Hair follicle dermal papilla cell (primary cell): Measurements from ENCODE around the gene CHST7. TPM values are rescaled to one million over a fixed set of nuclear protein-coding genes. Genes with fewer than 3 reads are reported as not detected.

ENCODE experiments used
- small RNA-seq: library from RNA; depleted of rRNA; stranded (forward); fragments of <200 nt; gene quantifications from one replicate; pipeline ENCODE3, GENCODE V24; 2012
- total RNA-seq: library from RNA; depleted of rRNA; stranded (reverse); fragments of >200 nt; gene quantifications from 2 replicates; pipeline ENCODE4 v1.2.3, GENCODE V29; 2012

The CHST7 gene, protein sequence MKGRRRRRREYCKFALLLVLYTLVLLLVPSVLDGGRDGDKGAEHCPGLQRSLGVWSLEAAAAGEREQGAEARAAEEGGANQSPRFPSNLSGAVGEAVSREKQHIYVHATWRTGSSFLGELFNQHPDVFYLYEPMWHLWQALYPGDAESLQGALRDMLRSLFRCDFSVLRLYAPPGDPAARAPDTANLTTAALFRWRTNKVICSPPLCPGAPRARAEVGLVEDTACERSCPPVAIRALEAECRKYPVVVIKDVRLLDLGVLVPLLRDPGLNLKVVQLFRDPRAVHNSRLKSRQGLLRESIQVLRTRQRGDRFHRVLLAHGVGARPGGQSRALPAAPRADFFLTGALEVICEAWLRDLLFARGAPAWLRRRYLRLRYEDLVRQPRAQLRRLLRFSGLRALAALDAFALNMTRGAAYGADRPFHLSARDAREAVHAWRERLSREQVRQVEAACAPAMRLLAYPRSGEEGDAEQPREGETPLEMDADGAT
- total RNA-seq, result 11.8 and 19.8 TPM in 2 replicates

DNA sequence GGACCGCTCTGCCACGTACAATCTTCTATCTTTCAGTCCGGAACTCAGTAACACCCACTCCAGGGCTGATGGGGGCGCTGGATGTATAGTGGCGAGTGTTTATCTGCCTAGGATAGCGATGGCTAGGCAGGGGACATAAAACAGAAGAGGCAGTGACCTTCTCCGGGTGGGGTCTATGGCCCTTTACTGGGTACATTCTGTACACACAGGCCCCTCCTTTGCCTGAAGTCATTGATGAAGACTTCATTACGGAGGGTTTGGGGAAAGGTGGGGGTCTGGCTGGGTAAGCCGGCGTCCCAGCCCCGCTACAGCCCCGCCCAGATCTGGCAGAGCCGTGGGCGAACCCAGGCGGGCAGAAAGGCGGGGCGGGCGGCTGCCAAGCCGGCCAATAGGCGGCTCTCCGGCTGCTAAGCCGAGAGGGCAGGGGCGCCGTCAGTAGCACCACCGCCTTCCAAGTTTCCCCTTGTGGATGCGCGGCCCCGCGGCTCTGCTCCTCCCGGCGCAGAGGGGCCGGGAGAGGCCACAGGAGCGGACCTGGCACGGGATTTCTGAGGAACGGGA lies at the start of gene CHST7:
CHST7 (plus strand) TSS at position 435 of the 561 bp plus-strand sequence. CDS start 167 bp downstream, outside the sequence.

DNA sequence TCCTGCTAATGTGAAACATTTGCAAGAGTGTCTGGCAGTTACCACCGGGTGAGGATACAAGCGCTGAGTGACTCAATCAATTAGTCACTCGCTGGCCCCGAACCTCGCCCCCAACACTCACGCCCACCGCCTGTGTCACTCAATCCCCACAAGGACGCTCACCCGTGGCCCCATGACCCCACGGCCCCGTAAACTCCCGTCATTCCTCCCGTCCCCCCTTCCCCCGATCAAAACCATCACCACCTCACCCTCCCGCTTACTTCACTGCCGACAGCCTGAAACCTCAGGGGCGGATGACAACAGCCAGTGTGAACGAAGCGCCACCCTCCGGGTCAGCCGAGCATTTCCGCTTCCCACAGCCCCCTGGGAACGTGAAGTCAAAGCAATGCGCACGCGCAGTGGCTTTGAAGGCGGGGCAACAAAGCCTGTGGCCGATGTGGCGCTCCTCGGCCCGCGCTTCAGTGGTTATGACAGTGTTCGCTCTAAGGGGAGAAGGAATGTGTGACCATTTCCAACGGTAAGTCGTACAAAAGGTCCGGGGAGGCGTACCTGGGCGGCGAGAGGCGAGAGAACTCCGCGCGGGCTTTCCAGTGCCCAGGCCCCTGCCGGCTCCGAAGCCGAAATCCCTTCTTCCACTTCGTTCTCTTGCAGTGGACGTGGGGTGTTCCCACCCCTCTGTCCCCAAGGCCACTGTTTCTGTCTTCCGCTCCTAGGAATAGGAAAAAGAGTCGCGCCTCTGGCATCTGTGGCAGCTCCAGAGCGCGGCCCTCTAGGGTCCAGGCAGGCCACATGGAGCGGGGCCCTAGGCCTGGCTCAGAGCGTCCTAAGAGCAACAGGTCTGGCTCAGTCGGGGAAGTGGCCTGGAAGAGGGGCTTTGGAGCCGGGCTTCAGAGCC lies 28.2 kb upstream of the CHST7 start, which contains the start of gene ZNF674:
ZNF674 (minus strand) TSS at position 311 of the 895 bp plus-strand sequence. CDS start 3,334 bp downstream, outside the sequence.

Small RNA genes lying within 50 kb of the gene (small RNA-seq; reads per million reads assigned to genes)
- not detected for gene RF00017

Other genes with a start within 250 kb of the CHST7 start
- 7.3 TPM in 2 replicates for gene ZNF674, start 28.3 kb upstream of the CHST7 start, total RNA-seq
- gene SLC9A7, start 185.4 kb downstream of the CHST7 start, total RNA-seq, result 72.3 and 76.9 TPM in 2 replicates